Lower lobe of right lung (tissue), 2 donors: ENCODE results near the gene DOC2A. TPM values are rescaled to one million over a fixed set of nuclear protein-coding genes. Genes with fewer than 3 reads are reported as not detected.

ENCODE experiments used
- ATAC-seq, 2 donors: fragments of 200-7000 bp; cut with Tn5 transposase; one replicate each; pipeline ENCODE4 v1.9.1; 2020 to 2022; ENCODE audit warnings: mild to moderate bottlenecking in 2 of 2, moderate library complexity in 2 of 2
- DNase-seq: peaks from one replicate; pipeline ENCODE4 v3.0.0-alpha.2; 2020
- H3K27ac ChIP-seq: fragments of 200-600 bp; one replicate; pipeline ENCODE4 v1.8.0; 2022
- H3K27me3 ChIP-seq: fragments of 200-600 bp; one replicate; pipeline ENCODE4 v1.8.0; 2022; ENCODE audit warnings: low read depth
- H3K36me3 ChIP-seq: fragments of 200-600 bp; one replicate; pipeline ENCODE4 v1.8.0; 2022; ENCODE audit warnings: mild to moderate bottlenecking
- H3K4me1 ChIP-seq: fragments of 200-600 bp; one replicate; pipeline ENCODE4 v1.8.0; 2022
- H3K4me3 ChIP-seq: fragments of 200-600 bp; one replicate; pipeline ENCODE4 v1.8.0; 2022; ENCODE audit warnings: mild to moderate bottlenecking
- H3K9me3 ChIP-seq: fragments of 200-600 bp; one replicate; pipeline ENCODE4 v1.8.0; 2022
- intact Hi-C: fragments of 100-400 bp; cut with DNase I; formaldehyde crosslinking; loops from one replicate; pipeline ENCODE4 v1.11.0; 2022
- long read RNA-seq: library from polyadenylated mRNA; unstranded; transcript quantifications from one replicate; pipeline ENCODE4 v2.0.0, GENCODE V29; 2021
- total RNA-seq: library from RNA; stranded (reverse); fragmentation: NEBNext Ultra II Directional; extraction: Animal tissue kit (Norgen Biotek cat#: 25700); gene quantifications from one replicate; pipeline ENCODE4 v1.2.1, GENCODE V29; 2021
- TF ChIP-seq, protein P1 (sequence below): fragments of 200-600 bp; IDR thresholded peaks from one replicate; pipeline ENCODE4 v1.8.0; 2022; ENCODE audit warnings: antibody characterized with exemption, mild to moderate bottlenecking
- donor health status: DM: no; HTN: yes; CAD: no; lungs with severe emphysema.

DOC2A gene
- total RNA-seq = 6.4 TPM
- long read RNA-seq, partial matches to known transcripts = 3 of 5 reads
- long read RNA-seq, other reads (novel, unspliced or antisense) = 2 of 5 reads

DNA sequence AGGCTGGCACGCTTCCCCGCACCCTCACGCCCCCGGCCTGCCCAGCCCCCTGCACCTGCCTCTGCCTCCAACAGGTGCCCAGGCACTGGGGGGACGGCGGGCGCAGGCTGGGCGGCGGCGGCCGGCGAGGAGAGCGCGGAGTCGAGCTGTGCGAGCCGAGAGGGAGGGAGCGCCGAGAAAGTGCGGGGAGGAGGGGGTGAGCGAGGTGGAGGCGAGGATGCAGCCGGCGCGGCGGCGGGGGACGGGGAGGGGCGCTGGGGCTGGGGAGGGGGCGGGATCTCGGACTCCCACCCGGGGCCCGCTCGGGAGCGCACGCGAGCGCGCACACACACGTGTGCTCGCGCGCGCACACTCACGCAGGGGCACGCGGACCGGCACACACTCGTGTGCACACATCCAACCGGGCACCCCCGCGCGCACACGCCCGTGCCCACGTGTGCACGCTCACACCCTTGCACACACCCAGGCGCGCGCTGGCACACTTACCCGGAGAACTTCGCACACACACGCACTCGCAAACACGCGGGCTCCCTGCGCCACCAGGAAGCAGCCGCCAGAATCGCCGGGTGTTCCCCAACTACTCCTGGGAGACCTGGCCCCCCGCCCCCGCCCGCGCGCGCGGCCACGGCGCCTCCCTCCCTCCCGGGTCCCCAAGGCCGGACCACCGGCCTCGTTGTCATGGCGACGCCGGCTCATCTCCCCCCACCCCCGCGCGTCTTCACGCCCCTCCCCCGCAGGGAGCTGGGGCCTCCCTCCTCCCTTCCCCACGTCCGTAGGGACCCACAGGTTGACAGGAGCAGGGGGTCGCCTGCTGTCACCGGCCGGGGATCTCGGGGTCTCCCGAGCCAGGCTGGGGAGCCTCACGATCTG is at the start of gene DOC2A:
DOC2A (minus strand) TSS at position 184 of the 870 bp plus-strand sequence. CDS start 805 bp downstream, outside the sequence.
- ATAC-seq (peak; percentile 7 to 28), DNase-seq (no peak)
- intact Hi-C loops = no loop called here
- TF ChIP-seq, protein P1, sequence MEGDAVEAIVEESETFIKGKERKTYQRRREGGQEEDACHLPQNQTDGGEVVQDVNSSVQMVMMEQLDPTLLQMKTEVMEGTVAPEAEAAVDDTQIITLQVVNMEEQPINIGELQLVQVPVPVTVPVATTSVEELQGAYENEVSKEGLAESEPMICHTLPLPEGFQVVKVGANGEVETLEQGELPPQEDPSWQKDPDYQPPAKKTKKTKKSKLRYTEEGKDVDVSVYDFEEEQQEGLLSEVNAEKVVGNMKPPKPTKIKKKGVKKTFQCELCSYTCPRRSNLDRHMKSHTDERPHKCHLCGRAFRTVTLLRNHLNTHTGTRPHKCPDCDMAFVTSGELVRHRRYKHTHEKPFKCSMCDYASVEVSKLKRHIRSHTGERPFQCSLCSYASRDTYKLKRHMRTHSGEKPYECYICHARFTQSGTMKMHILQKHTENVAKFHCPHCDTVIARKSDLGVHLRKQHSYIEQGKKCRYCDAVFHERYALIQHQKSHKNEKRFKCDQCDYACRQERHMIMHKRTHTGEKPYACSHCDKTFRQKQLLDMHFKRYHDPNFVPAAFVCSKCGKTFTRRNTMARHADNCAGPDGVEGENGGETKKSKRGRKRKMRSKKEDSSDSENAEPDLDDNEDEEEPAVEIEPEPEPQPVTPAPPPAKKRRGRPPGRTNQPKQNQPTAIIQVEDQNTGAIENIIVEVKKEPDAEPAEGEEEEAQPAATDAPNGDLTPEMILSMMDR = no peak
- Histone ChIP-seq H3K4me1 (peaks cover 16% of the 10 kb centered on the region), H3K27ac (no peak within 1 kb of the TSS), H3K36me3 (no peaks in the 10 kb centered on the region), H3K27me3 (peaks cover 38% of the 10 kb centered on the region), H3K4me3 (peak within 1 kb of the TSS; percentile 50), H3K9me3 (no peaks in the 10 kb centered on the region)

DNA sequence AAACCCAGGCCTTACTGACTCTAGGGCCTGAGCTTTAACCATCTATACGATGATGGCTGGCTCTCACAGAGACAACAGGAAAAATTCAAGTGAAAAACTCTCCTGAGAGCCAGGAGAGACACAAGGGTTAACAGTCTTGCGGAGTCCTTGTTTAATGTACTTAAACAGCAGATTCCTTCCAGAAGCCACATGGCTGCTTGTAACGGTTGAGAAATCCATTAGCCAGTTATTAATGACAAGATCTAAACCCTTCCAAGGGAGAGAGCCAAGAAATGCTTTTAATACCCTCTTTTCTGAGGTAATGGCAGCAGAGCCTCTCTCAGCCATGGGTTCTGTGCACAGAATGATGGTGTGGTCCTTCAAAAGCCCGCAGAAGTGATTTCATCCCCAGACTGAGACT is 49.5 kb upstream of the DOC2A start:
- Histone ChIP-seq H3K9me3 (no peaks in the 10 kb centered on the region), H3K27ac (no peak overlapping the region), H3K4me3 (no peak overlapping the region), H3K4me1 (peaks cover 11% of the 10 kb centered on the region), H3K27me3 (no peaks in the 10 kb centered on the region), H3K36me3 (no peaks in the 10 kb centered on the region)
- TF ChIP-seq, protein P1 = no peak
- ATAC-seq (no peak), DNase-seq (no peak)
- intact Hi-C loops = no loop called here

- H3K4me1 ChIP-seq = peaks cover 15% of the 10 kb centered on the region
- no peak overlapping the region for H3K27ac ChIP-seq
- TF ChIP-seq, protein P1 = peak; percentile 43
- DNase-seq (peak; percentile 56), ATAC-seq (peak; percentile 25 to 58)
- no peak overlapping the region for H3K4me3 ChIP-seq
- H3K9me3 ChIP-seq = no peaks in the 10 kb centered on the region
- no peaks in the 10 kb centered on the region for H3K27me3 ChIP-seq
- intact Hi-C loops = no loop called here
- no peaks in the 10 kb centered on the region for H3K36me3 ChIP-seq
Measured at GRCh38 chr16:30054959-30055553, 44.2 kb upstream of the DOC2A start.

DNA sequence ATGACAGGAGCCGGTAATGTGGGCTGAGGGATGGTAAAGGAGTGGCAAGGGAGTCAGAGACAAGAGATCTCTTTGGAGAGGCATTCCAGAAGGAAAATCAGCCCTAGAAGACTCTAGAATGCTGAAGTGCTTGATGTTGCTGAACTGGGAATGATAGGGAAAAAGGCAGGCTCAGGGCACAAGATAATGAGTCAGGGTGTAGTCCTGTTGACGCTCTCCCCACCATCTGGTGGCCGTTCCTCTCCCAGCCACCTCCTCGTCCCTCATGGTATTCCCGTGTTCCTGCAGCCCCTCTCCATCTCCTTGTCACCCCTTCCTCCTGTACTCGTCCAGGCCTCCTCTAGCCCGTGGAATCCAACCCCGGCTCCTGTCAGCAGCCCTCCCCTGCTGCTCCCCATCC is 43.6 kb upstream of the DOC2A start:
- Histone ChIP-seq H3K36me3 (no peaks in the 10 kb centered on the region), H3K27ac (no peak overlapping the region), H3K27me3 (no peaks in the 10 kb centered on the region), H3K9me3 (no peaks in the 10 kb centered on the region), H3K4me1 (peaks cover 15% of the 10 kb centered on the region), H3K4me3 (no peak overlapping the region)
- TF ChIP-seq, protein P1 = no peak
- ATAC-seq (no peak), DNase-seq (no peak)
- intact Hi-C loops = no loop called here

DNA sequence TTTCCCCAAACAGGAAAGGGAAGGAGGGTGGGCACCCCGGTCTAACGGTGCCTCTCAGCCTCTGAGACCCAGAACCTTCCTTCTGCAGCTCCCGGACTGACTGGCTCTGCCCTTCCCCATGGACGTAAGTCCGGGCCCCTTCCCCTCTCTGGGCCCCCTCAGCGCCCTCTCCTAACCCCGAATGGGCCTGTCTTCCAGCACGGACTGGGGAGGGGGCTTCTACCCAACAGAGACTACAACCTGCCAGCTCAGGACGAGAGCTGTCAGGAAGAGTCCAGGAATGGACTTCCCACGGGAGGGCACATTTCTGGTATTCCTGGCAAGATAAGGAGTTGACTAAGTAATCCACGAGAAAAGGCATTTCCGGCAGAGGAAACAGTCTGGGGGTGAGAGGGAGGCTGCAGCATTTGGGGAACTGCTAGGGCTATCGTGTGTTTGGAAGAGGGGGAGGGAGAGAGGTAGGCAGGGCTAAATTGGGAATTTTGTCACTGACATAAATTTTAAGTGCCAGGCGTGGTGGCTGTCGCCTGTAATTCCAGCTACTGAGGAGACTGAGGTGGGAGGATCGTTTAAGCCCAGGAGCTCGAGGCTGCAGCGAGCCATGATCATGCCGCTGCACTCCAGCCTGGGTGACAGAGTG is 42.7 kb upstream of the DOC2A start:
- peaks cover 15% of the 10 kb centered on the region for H3K4me1 ChIP-seq
- TF ChIP-seq, protein P1 = no peak
- no peaks in the 10 kb centered on the region for H3K27me3 ChIP-seq
- intact Hi-C loops = no loop called here
- peak overlapping the region; percentile 95 for H3K4me3 ChIP-seq
- H3K27ac ChIP-seq = peak overlapping the region; percentile 53
- no peaks in the 10 kb centered on the region for H3K9me3 ChIP-seq
- ATAC-seq (peak; percentile 27 to 31), DNase-seq (no peak)
- H3K36me3 ChIP-seq = no peaks in the 10 kb centered on the region
